ENCODE data around the gene EFEMP2.

Gene EFEMP2

DNA sequence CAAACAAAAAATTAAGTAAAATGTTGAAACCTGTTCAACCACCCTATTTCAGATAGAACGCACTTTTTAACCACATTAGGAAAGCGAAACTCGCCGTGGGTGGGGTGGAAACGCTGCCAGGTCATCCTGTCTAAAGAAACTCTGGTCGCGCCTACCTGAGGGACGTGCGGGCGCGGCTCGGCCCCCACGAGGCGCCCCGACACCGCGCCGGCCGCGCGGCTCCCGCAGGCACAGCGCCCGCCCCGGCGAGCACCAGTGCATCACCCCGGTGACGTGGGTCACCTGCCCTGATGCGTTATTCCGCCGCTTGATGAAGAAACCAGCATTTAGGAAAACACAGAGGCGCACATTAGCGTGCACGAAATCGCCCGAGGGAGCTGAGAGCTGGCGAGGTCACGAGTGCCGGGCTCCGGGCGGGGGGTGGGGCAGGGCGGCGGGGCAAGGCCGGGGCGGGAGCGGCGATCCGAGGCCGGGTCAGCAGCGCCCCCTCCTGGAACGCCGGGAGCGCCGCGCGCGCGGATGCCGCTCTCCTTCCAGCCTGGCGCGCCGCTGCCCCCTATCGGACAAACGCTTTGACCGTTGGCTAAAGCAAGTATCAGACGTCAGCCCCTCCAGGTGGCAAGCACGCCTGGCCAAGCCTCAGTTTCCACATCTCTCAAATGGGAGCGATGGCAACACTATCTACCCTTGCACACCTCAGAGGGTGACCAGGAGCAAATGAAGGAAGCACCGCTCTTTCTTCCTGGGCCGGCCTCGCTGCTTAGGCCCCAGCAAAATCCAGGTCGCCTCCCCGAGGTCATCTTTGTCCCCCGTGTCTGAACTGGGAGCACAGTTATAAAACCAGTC is 54.5 kb downstream of the EFEMP2 start:
- peak; percentile 33 for DNase-seq

DNA sequence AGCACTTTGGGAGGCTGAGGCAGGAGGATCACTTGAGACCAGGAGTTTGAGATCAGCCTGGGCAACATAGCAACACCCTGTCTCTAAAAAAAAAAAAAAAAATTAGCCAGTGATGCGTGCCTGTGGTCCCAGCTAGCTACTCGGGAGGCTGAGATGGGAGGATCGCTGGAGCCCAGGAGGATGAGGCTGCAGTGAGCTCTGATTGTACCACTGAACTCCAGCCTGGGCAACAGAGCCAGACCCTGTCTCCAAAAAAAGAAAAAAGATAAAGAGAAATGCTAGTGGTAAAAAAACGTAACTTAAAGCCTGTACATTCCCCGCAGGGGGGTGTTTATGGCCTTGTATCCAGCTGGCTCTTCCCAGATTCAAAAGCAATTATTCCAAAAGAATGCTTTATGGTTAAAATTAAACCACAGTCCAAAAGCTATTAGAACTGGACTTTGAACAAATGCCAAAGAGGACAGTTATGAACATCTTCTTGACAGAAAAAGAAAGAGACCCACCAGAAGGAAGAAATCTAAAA is 55.2 kb downstream of the EFEMP2 start:
- DNase-seq = no peak

DNA sequence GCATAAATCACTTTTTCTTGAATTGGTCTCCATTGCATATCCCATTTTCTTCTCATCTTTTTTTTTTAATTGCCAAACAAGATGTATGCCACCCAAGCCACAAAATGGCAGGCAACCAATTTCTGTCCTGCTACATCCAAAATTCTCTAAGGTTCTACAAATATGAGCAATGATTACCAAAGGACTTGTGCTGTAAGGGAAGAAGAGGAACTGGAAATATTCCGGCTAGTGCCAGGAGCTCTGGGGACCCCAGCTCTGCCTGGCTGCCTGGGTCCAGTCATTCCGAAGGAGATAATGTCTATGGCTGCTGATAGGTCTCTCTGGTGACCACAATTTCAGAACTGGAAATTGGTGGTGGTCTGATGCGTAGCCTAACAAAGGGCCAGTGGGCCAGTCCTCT is 55.9 kb downstream of the EFEMP2 start:
- DNase-seq = no peak

All from NCI-H2081 treated with DMSO at 0.1 percent for 48 hours (cell line).